Spleen (tissue), 11 donors: ENCODE measurements around the gene KDM4D. TPM values are rescaled to one million over a fixed set of nuclear protein-coding genes. Genes with fewer than 3 reads are reported as not detected.
A peak's percentile ranks its signal among the peaks of the same experiment; 100 is the strongest.

ENCODE experiments used
- DNase-seq: peaks from one replicate; pipeline ENCODE4 v3.0.0-alpha.2; 2020
- H3K27ac ChIP-seq, 8 donors: fragments of 200-600 bp; sonication (generic) in 7 of 8; 1 replicate in 4 of 8; 2 replicates in 4 of 8; pipeline versions ENCODE4 v1.5.0 to v1.8.0; 2016 to 2021; ENCODE audit warnings: inconsistent platforms in 4 of 8, mild to moderate bottlenecking in 4 of 8, moderate library complexity in 1 of 8
- H3K27me3 ChIP-seq, 7 donors: fragments of 200-600 bp; sonication (generic) in 6 of 7; replicated peaks in 1 of 7; 1 replicate in 4 of 7; 2 replicates in 3 of 7; pipeline versions ENCODE4 v1.5.0 to v1.8.0; 2016 to 2021; ENCODE audit warnings: inconsistent platforms in 3 of 7, mild to moderate bottlenecking in 1 of 7
- H3K36me3 ChIP-seq, 6 donors: fragments of 200-600 bp; sonication (generic) in 5 of 6; 1 replicate in 4 of 6; 2 replicates in 2 of 6; pipeline versions ENCODE4 v1.5.0 to v1.8.0; 2016 to 2021; ENCODE audit warnings: inconsistent platforms in 2 of 6
- H3K4me1 ChIP-seq, 6 donors: fragments of 200-600 bp; sonication (generic) in 5 of 6; 1 replicate in 3 of 6; 2 replicates in 3 of 6; pipeline versions ENCODE4 v1.5.0 to v1.8.0; 2016 to 2021; ENCODE audit warnings: inconsistent platforms in 3 of 6
- H3K4me3 ChIP-seq, 8 donors: fragments of 200-600 bp; sonication (generic) in 7 of 8; 1 replicate in 4 of 8; 2 replicates in 4 of 8; pipeline versions ENCODE4 v1.5.0 to v1.8.0; 2016 to 2021; ENCODE audit warnings: inconsistent platforms in 4 of 8, mild to moderate bottlenecking in 4 of 8, moderate library complexity in 2 of 8
- H3K9me3 ChIP-seq, 8 donors: fragments of 200-600 bp; sonication (generic) in 7 of 8; 1 replicate in 4 of 8; 2 replicates in 4 of 8; pipeline versions ENCODE4 v1.5.0 to v1.8.0; 2016 to 2021; ENCODE audit warnings: inconsistent platforms in 4 of 8
- POLR2A ChIP-seq, 3 donors: fragments of 450-650 bp; IDR thresholded peaks; one replicate each; pipeline ENCODE4 v1.5.1; 2017; ENCODE audit warnings: antibody characterized with exemption in 3 of 3, mild to moderate bottlenecking in 1 of 3
- POLR2AphosphoS5 ChIP-seq, 3 donors: sonication (generic); formaldehyde crosslinking; IDR thresholded peaks; one replicate each; pipeline ENCODE4 v1.5.1; 2017; ENCODE audit warnings: antibody characterized with exemption in 3 of 3
- WGBS, 5 donors: extraction: QIAGEN DNeasy Blood & Tissue Kit in 3 of 5; methylation state at CpG; one replicate each; pipeline versions ENCODE4 v1.1.5 to v1.1.7; 2013 to 2018; 5-methylcytosine and 5-hydroxymethylcytosine counted together
- intact Hi-C: fragments of 100-400 bp; cut with DNase I; formaldehyde crosslinking; loops from one replicate; pipeline ENCODE4 v1.15.0; 2023; ENCODE audit warnings: low total_unique reads
- polyA plus RNA-seq, 3 donors: library from polyadenylated mRNA; stranded (reverse); fragments of 200-250 nt; gene quantifications; one replicate each; pipeline ENCODE4 v1.2.1, GENCODE V29; 2013
- total RNA-seq, 7 donors: library from RNA; depleted of rRNA in 3 of 7; stranded (reverse); fragments of >200 nt in 3 of 7; fragmentation: NEBNext Ultra II Directional in 4 of 7; extraction: Animal tissue kit (Norgen Biotek cat#: 25700) in 4 of 7; gene quantifications; one replicate each; pipeline versions ENCODE4 v1.1.0 to v1.2.1, GENCODE V29; 2016 to 2021
- TF ChIP-seq, protein P1 (sequence below), 11 experiments: fragments of 200-600 bp in 7 of 11; fragments of 450-650 bp in 4 of 11; sonication (generic) in 4 of 11; IDR thresholded peaks in 8 of 11; conservative IDR thresholded peaks in 3 of 11; 1 replicate in 7 of 11; 2 replicates in 4 of 11; pipeline versions ENCODE4 v1.4.0 to v1.8.0; 2016 to 2021; ENCODE audit warnings: antibody characterized with exemption in 11 of 11, inconsistent platforms in 4 of 11, mild to moderate bottlenecking in 1 of 11
- donor health status: healthy with polysubstance abuse.
- donor health status: DM: no; HTN: no; CAD: no; lungs with moderate emphysema.
- donor health status: DM: no; HTN: no; CAD: no.
- donor health status: Bipolar disorder and iron deficiency.
- donor health status: healthy.
- donor health status: DM: no; HTN: no; CAD: no.
- donor health status: DM: yes; HTN: yes; CAD: no.

KDM4D gene
- total and polyA plus RNA-seq, 10 donors: 0.39 to 2.8 (median 1.0) TPM

DNA sequence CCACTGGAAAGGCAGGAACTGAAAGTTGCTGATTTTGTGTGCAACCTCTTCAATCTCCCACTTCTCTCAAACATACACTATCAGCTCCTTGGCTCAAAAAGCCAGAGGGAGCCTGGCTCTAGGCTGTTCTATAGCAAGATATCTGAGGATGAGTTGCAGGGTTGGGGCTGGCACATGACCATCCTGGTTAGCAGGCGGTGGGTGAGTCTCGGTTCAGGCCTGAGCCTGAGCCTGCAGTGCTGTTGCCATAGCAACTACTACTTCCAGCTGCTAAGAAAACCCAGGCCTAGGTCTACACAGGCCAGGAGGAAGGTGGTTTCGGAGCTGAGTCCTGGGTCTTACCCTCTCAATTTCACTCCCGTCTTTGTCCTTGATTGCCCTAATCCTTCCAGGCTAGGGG lies 39.1 kb upstream of the KDM4D start:
- H3K9me3 ChIP-seq: no peaks in the 10 kb centered on the region
- intact Hi-C loops: no loop called here
- peak overlapping the region in 5 of 8 donors; percentile 1 to 59 (median 39) for H3K27ac ChIP-seq
- H3K4me3 ChIP-seq: no peak overlapping the region
- H3K36me3 ChIP-seq: no peaks in the 10 kb centered on the region
- H3K4me1 ChIP-seq: peaks cover 6 to 28% (median 18%) of the 10 kb centered on the region in 6 donors
- H3K27me3 ChIP-seq: no peaks in the 10 kb centered on the region
- DNase-seq: no peak
- TF ChIP-seq, protein P1, sequence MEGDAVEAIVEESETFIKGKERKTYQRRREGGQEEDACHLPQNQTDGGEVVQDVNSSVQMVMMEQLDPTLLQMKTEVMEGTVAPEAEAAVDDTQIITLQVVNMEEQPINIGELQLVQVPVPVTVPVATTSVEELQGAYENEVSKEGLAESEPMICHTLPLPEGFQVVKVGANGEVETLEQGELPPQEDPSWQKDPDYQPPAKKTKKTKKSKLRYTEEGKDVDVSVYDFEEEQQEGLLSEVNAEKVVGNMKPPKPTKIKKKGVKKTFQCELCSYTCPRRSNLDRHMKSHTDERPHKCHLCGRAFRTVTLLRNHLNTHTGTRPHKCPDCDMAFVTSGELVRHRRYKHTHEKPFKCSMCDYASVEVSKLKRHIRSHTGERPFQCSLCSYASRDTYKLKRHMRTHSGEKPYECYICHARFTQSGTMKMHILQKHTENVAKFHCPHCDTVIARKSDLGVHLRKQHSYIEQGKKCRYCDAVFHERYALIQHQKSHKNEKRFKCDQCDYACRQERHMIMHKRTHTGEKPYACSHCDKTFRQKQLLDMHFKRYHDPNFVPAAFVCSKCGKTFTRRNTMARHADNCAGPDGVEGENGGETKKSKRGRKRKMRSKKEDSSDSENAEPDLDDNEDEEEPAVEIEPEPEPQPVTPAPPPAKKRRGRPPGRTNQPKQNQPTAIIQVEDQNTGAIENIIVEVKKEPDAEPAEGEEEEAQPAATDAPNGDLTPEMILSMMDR (IDR thresholded peaks at IDR 0.05 in 8 of 11, conservative IDR thresholded peaks at IDR 0.05 in 3 of 11): no peak
- TF ChIP-seq POLR2AphosphoS5 (IDR thresholded peaks at IDR 0.05): no peak
- TF ChIP-seq POLR2A (IDR thresholded peaks at IDR 0.05): no peak
- 60 to 62% (median 61%) methylated on average over 4 of the region's 4 CpGs for WGBS, 5 donors

DNA sequence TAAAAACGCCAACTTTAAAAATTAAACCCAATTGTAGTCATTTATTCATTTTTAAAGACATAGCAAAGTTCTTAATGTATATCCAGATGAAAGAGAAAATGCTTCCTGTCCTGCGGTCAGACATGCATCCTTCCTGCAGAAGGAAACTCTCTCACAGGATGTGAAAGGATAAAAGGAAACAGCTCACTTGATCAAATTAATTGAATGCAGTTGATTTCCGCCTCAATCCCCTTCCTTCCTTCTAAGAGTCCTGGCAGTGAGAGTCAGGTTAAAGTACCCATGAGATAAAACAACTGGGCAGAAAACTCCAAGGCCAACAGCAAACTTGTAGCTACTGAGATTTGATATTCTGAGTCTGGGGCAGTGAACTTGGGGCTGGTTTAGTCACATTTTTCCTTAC lies 38.7 kb upstream of the KDM4D start:
- Histone ChIP-seq H3K27me3 (no peaks in the 10 kb centered on the region), H3K27ac (peak overlapping the region in 5 of 8 donors; percentile 1 to 59 (median 39)), H3K9me3 (no peaks in the 10 kb centered on the region), H3K36me3 (no peaks in the 10 kb centered on the region), H3K4me1 (peaks cover 6 to 28% (median 18%) of the 10 kb centered on the region in 6 donors), H3K4me3 (no peak overlapping the region)
- no peak for DNase-seq
- WGBS, 5 donors: 25 to 42% (median 39%) methylated on average over 3 of the region's 3 CpGs
- TF ChIP-seq POLR2A (IDR thresholded peaks at IDR 0.05): no peak
- no peak for TF ChIP-seq POLR2AphosphoS5 (IDR thresholded peaks at IDR 0.05)
- intact Hi-C loops: no loop called here

DNA sequence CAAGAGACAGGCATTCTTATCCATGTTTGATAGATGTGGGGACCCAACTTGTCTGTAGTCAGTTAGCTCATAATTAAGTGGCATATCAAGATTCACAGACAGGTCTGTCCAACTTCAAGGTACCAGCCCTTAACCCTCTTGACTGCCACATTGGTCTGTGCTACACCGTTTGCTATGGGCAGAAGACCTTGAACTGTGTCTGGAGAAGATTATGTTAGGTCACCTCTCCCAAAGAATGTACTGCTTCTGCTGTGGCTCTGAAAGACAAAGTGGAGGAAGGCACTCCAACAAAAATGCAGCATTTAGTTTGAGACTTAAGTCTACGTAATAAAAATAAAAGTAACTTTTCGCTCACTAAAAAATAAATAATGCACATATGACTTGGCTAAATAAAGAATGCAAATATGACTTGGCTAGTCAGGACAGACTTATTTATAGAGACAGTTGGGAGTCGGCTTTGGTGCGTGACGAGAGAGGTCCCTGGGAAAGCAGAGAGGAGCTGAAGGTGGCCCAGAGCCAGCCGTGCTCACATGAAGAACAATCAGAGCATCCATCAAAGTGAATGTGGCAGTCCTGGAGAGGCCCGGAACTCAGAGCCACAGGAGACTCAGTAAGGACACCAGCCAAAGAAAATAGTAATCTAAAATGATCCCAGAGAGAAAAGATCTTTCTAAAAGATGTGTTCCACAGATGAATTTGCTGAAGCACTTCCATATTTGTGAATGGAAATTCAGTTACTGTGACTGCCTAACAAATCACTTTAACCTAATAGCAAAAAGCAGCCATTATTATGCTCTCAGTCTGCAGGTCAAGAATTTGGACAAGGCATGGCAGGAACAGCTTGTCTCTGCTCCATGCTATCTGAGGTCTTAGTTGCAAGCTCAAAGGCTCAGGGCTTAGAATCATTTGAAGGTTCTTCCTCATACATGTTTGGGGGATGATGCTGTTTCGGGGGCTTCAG lies 35.1 kb upstream of the KDM4D start:
- peaks cover 0 to 4% (median 0%) of the 10 kb centered on the region in 7 donors for H3K27me3 ChIP-seq
- H3K36me3 ChIP-seq: no peaks in the 10 kb centered on the region

DNA sequence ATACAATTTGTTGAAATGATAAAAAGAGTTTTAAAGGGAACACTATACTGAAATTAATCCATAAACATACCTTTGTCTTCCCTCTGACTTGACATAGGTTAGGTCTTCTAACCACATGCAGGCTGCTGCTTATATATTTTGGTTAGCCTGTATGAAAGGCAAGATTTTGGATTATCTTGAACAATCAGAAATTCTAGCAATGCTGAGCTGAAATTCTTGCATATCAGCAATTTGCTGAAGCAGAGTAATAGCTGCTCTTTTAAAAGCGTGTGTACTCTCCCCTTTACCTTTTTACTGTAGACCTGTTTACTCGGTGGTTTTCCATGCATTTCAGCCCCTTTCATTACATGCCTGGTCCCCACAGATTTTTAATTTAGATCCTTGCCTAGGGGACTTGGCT lies 34.2 kb upstream of the KDM4D start:
- intact Hi-C loops: no loop called here
- Histone ChIP-seq H3K27me3 (peaks cover 0 to 5% (median 0%) of the 10 kb centered on the region in 7 donors), H3K4me1 (peaks cover 6 to 12% (median 9%) of the 10 kb centered on the region in 6 donors), H3K9me3 (no peaks in the 10 kb centered on the region), H3K4me3 (no peak overlapping the region), H3K27ac (peak overlapping the region in 4 of 8 donors; percentile 6 to 67 (median 30)), H3K36me3 (no peaks in the 10 kb centered on the region)
- no peak for DNase-seq
- 89 to 97% (median 89%) methylated on average over 2 of the region's 2 CpGs for WGBS, 5 donors
- TF ChIP-seq POLR2A (IDR thresholded peaks at IDR 0.05): no peak
- TF ChIP-seq, protein P1 (IDR thresholded peaks at IDR 0.05 in 8 of 11, conservative IDR thresholded peaks at IDR 0.05 in 3 of 11): no peak
- no peak for TF ChIP-seq POLR2AphosphoS5 (IDR thresholded peaks at IDR 0.05)

More for the DNA sequence above, 35.1 kb upstream of the KDM4D start:
- 48 to 76% (median 64%) methylated on average over 9 of the region's 9 CpGs for WGBS, 5 donors
- Histone ChIP-seq H3K27ac (peak overlapping the region in 7 of 8 donors; percentile 21 to 67 (median 41)), H3K9me3 (no peaks in the 10 kb centered on the region), H3K4me3 (no peak overlapping the region), H3K4me1 (peaks cover 6 to 22% (median 16%) of the 10 kb centered on the region in 6 donors)
- no peak for DNase-seq
- TF ChIP-seq POLR2A (IDR thresholded peaks at IDR 0.05) (no peak), POLR2AphosphoS5 (IDR thresholded peaks at IDR 0.05) (peak in 1 of 3 donors; percentile 44)
- intact Hi-C loops: no loop called here

DNA sequence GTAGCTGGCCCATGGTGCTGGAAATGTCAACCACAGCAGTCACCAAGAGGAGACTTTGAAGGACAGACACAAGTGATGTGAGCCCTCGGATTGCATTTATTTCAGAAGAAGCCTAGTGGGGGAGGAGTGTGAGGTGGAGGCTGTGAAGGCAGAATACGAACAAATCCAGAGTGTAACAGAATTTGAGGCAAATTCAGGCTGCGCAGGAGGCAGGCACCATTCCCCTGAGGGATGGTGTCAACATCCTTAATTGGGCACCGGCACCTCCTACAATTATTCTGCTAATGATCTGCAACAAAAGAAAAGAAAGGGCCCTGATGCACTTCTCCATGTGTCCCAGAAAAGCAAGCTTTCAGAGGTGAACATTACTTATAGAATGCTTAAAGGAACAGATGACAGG lies 32.4 kb upstream of the KDM4D start:
- WGBS, 5 donors: 79 to 87% (median 85%) methylated on average over 4 of the region's 4 CpGs
- TF ChIP-seq POLR2A (IDR thresholded peaks at IDR 0.05) (no peak), POLR2AphosphoS5 (IDR thresholded peaks at IDR 0.05) (no peak)
- TF ChIP-seq, protein P1 (IDR thresholded peaks at IDR 0.05 in 8 of 11, conservative IDR thresholded peaks at IDR 0.05 in 3 of 11): no peak
- Histone ChIP-seq H3K4me3 (no peak overlapping the region), H3K4me1 (no peaks in the 10 kb centered on the region), H3K27ac (no peak overlapping the region), H3K36me3 (no peaks in the 10 kb centered on the region), H3K9me3 (no peaks in the 10 kb centered on the region), H3K27me3 (peaks cover 0 to 5% (median 0%) of the 10 kb centered on the region in 7 donors)
- intact Hi-C loops: no loop called here
- DNase-seq: no peak
